Duodenal mucosa (tissue), 2 donors: ENCODE data around the gene SF3B1.
"Not testable (repeated sequence)": the region's sequence is repeated elsewhere in the genome, so short reads cannot be mapped to it uniquely, and the experiment has no call there.

Source experiments
- H3K27ac ChIP-seq: one replicate; pipeline ENCODE4 v1.7.0; 2013; ENCODE audit warnings: low read depth, low read length
- H3K27me3 ChIP-seq, 2 donors: one replicate each; pipeline ENCODE4 v1.7.0; 2013; ENCODE audit warnings: low read length in 2 of 2, control low read depth in 1 of 2; ENCODE audit not compliant: insufficient read depth in 2 of 2, control insufficient read depth in 1 of 2
- H3K36me3 ChIP-seq, 2 donors: one replicate each; pipeline ENCODE4 v1.7.0; 2013; ENCODE audit warnings: low read length in 2 of 2, control low read depth in 1 of 2; ENCODE audit not compliant: insufficient read depth in 2 of 2, control insufficient read depth in 1 of 2
- H3K4me1 ChIP-seq, 2 donors: one replicate each; pipeline ENCODE4 v1.7.0; 2013; ENCODE audit warnings: low read length in 2 of 2, control low read depth in 1 of 2; ENCODE audit not compliant: insufficient read depth in 2 of 2, control insufficient read depth in 1 of 2
- H3K4me3 ChIP-seq, 2 donors: one replicate each; pipeline ENCODE4 v1.7.0; 2013; ENCODE audit warnings: low read length in 2 of 2, low read depth in 1 of 2
- H3K9ac ChIP-seq, 2 donors: one replicate each; pipeline ENCODE4 v1.7.0; 2013; ENCODE audit warnings: low read length in 2 of 2, low read depth in 1 of 2
- H3K9me3 ChIP-seq, 2 donors: one replicate each; pipeline ENCODE4 v1.7.0; 2013; ENCODE audit warnings: low read length in 2 of 2, control low read depth in 1 of 2; ENCODE audit not compliant: control insufficient read depth in 1 of 2

Gene SF3B1

GRCh38 chr2:197437380-197437779 is 2.6 kb upstream of the SF3B1 start:
- no peaks in the 10 kb centered on the region for H3K27me3 ChIP-seq
- no peak overlapping the region for H3K9ac ChIP-seq
- no peak overlapping the region for H3K4me3 ChIP-seq
- peaks cover 17% of the 10 kb centered on the region in 2 donors for H3K4me1 ChIP-seq
- H3K27ac ChIP-seq = no peak overlapping the region
- peaks cover 0 to 3% of the 10 kb centered on the region in 2 donors for H3K9me3 ChIP-seq
- no peaks in the 10 kb centered on the region for H3K36me3 ChIP-seq

GRCh38 chr2:197435598-197436420 is 981 bp upstream of the SF3B1 start:
- Histone ChIP-seq H3K4me1 (peaks cover 29 to 31% of the 10 kb centered on the region in 2 donors), H3K9me3 (peaks cover 0 to 3% of the 10 kb centered on the region in 2 donors), H3K36me3 (no peaks in the 10 kb centered on the region), H3K4me3 (peak overlapping the region; percentile 96 to 99), H3K9ac (peak overlapping the region; percentile 99 to 100), H3K27me3 (no peaks in the 10 kb centered on the region), H3K27ac (peak overlapping the region; percentile 87)

GRCh38 chr2:197433780-197434438 is 919 bp downstream of the SF3B1 start:
- peak overlapping the region; percentile 90 for H3K27ac ChIP-seq
- H3K4me3 ChIP-seq = peak overlapping the region; percentile 96 to 99
- peaks cover 0 to 8% of the 10 kb centered on the region in 2 donors for H3K36me3 ChIP-seq
- H3K4me1 ChIP-seq = peaks cover 32 to 47% of the 10 kb centered on the region in 2 donors
- H3K9ac ChIP-seq = peak overlapping the region; percentile 99 to 100
- peaks cover 0 to 3% of the 10 kb centered on the region in 2 donors for H3K9me3 ChIP-seq
- H3K27me3 ChIP-seq = no peaks in the 10 kb centered on the region

- H3K36me3 ChIP-seq, H3K27ac ChIP-seq, H3K9me3 ChIP-seq, H3K27me3 ChIP-seq, H3K9ac ChIP-seq: not testable (repeated sequence)
- Histone ChIP-seq H3K4me1 (peaks cover 32 to 51% of the 10 kb centered on the region in 2 donors), H3K4me3 (peak overlapping the region; percentile 96 to 99)
Observed at GRCh38 chr2:197432527-197432926, 2.3 kb downstream of the SF3B1 start.

GRCh38 chr2:197431858-197432257 is 3.0 kb downstream of the SF3B1 start:
- H3K4me3 ChIP-seq = peak overlapping the region in 1 of 2 donors; percentile 99

GRCh38 chr2:197427986-197428385 is 6.8 kb downstream of the SF3B1 start:
- H3K9me3 ChIP-seq = no peaks in the 10 kb centered on the region
- no peaks in the 10 kb centered on the region for H3K27me3 ChIP-seq
- no peak overlapping the region for H3K4me3 ChIP-seq
- H3K4me1 ChIP-seq = peaks cover 45 to 68% of the 10 kb centered on the region in 2 donors
- peaks cover 0 to 11% of the 10 kb centered on the region in 2 donors for H3K36me3 ChIP-seq
- no peak overlapping the region for H3K9ac ChIP-seq
- H3K27ac ChIP-seq = no peak overlapping the region

More at GRCh38 chr2:197431858-197432257, 3.0 kb downstream of the SF3B1 start:
- Histone ChIP-seq H3K9me3 (peaks cover 0 to 3% of the 10 kb centered on the region in 2 donors), H3K9ac (peak overlapping the region in 1 of 2 donors; percentile 16), H3K36me3 (peaks cover 0 to 8% of the 10 kb centered on the region in 2 donors), H3K27me3 (no peaks in the 10 kb centered on the region), H3K4me1 (peaks cover 39 to 56% of the 10 kb centered on the region in 2 donors), H3K27ac (no peak overlapping the region)

- H3K27ac ChIP-seq = no peak overlapping the region
- no peaks in the 10 kb centered on the region for H3K27me3 ChIP-seq
- H3K36me3 ChIP-seq = peaks cover 0 to 11% of the 10 kb centered on the region in 2 donors
- H3K9me3 ChIP-seq = no peaks in the 10 kb centered on the region
- H3K4me3 ChIP-seq = no peak overlapping the region
- H3K4me1 ChIP-seq = peaks cover 36 to 58% of the 10 kb centered on the region in 2 donors
- no peak overlapping the region for H3K9ac ChIP-seq
Observed at GRCh38 chr2:197426723-197427603, 7.9 kb downstream of the SF3B1 start.

GRCh38 chr2:197425550-197425949 is 9.3 kb downstream of the SF3B1 start:
- no peak overlapping the region for H3K9ac ChIP-seq
- no peaks in the 10 kb centered on the region for H3K27me3 ChIP-seq
- peak overlapping the region in 1 of 2 donors; percentile 28 for H3K4me3 ChIP-seq
- peaks cover 0 to 23% of the 10 kb centered on the region in 2 donors for H3K36me3 ChIP-seq
- peaks cover 25 to 45% of the 10 kb centered on the region in 2 donors for H3K4me1 ChIP-seq
- H3K27ac ChIP-seq = no peak overlapping the region
- no peaks in the 10 kb centered on the region for H3K9me3 ChIP-seq

GRCh38 chr2:197423307-197423706 is 11.5 kb downstream of the SF3B1 start:
- no peak overlapping the region for H3K4me3 ChIP-seq
- H3K36me3 ChIP-seq = peaks cover 10 to 37% of the 10 kb centered on the region in 2 donors
- H3K27ac ChIP-seq = no peak overlapping the region
- H3K9ac ChIP-seq = no peak overlapping the region
- H3K9me3 ChIP-seq = no peaks in the 10 kb centered on the region
- peaks cover 25 to 28% of the 10 kb centered on the region in 2 donors for H3K4me1 ChIP-seq
- no peaks in the 10 kb centered on the region for H3K27me3 ChIP-seq
